Gastrocnemius medialis (tissue), 4 donors: ENCODE data around the gene DIP2C.

Experiments used
- POLR2A ChIP-seq, 2 donors: fragments of 450-650 bp; IDR thresholded peaks; one replicate each; pipeline ENCODE4 v1.6.1; 2017; ENCODE audit warnings: antibody characterized with exemption in 2 of 2, mild to moderate bottlenecking in 2 of 2, moderate library complexity in 2 of 2
- TF ChIP-seq, protein P1 (sequence below), 5 experiments: fragments of 450-650 bp in 3 of 5; fragments of 200-600 bp in 2 of 5; sonication (generic) in 2 of 5; IDR thresholded peaks in 4 of 5; conservative IDR thresholded peaks in 1 of 5; 1 replicate in 4 of 5; 2 replicates in 1 of 5; pipeline ENCODE4 v1.5.1; 2016 to 2019; ENCODE audit warnings: antibody characterized with exemption in 5 of 5, mild to moderate bottlenecking in 3 of 5, moderate library complexity in 3 of 5

DNA sequence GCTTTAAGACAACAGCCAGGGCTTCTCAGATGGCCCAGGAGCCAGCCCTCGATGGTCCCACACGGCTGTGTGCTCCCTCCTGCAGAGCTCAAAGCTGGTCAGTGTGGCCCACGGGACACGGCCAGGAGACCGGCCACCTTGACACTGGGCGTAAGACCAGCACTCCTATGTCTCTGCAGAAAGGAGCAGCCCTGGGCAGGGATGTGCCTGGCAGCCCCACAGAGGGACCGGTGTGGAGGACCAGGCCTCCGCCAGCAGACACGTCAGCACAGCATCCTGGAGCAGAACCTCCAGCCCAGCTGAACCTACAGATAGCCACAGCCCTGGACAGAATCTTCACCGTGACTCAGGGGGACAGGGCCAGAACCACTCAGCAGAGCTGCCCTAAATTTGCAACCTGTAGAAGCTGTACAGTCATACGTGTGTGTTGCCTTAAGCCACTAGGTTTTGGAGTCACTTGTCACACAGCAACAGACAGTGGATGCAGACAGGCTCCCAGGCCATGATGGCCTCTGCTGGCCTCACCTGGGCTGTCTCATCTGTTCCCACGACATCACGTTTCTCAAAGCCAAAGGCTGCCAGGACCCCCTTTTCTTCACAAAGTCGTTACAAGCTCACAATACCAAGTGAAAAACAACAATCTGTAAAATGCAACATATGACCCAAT is 132.4 kb downstream of the DIP2C start:
- TF ChIP-seq, protein P1, sequence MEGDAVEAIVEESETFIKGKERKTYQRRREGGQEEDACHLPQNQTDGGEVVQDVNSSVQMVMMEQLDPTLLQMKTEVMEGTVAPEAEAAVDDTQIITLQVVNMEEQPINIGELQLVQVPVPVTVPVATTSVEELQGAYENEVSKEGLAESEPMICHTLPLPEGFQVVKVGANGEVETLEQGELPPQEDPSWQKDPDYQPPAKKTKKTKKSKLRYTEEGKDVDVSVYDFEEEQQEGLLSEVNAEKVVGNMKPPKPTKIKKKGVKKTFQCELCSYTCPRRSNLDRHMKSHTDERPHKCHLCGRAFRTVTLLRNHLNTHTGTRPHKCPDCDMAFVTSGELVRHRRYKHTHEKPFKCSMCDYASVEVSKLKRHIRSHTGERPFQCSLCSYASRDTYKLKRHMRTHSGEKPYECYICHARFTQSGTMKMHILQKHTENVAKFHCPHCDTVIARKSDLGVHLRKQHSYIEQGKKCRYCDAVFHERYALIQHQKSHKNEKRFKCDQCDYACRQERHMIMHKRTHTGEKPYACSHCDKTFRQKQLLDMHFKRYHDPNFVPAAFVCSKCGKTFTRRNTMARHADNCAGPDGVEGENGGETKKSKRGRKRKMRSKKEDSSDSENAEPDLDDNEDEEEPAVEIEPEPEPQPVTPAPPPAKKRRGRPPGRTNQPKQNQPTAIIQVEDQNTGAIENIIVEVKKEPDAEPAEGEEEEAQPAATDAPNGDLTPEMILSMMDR (IDR thresholded peaks at IDR 0.05 in 4 of 5, conservative IDR thresholded peaks at IDR 0.05 in 1 of 5): no peak
- no peak for TF ChIP-seq POLR2A (IDR thresholded peaks at IDR 0.05)
